Measurements from ENCODE around the gene USF1.
"Not testable (repeated sequence)": the region's sequence is repeated elsewhere in the genome, so short reads cannot be mapped to it uniquely, and the experiment has no call there.

The USF1 gene

GRCh38 chr1:161048949-161049722, 3.4 kb upstream of the USF1 start:
- DNase-seq (ENCODE audit: low read depth): no peak

GRCh38 chr1:161047436-161048420, 2.0 kb upstream of the USF1 start:
- DNase-seq (ENCODE audit: low read depth): no peak

GRCh38 chr1:161046605-161047228, 940 bp upstream of the USF1 start:
- DNase-seq (ENCODE audit: low read depth): no peak

GRCh38 chr1:161044908-161045735, 655 bp downstream of the USF1 start:
- DNase-seq (ENCODE audit: low read depth): peak; percentile 29

GRCh38 chr1:161044535-161044907, 1.3 kb downstream of the USF1 start:
- no peak for DNase-seq (ENCODE audit: low read depth)

- no peak for DNase-seq (ENCODE audit: low read depth)
Measured at GRCh38 chr1:161039546-161039945, 6.2 kb downstream of the USF1 start.

- DNase-seq (ENCODE audit: low read depth): no peak
Measured at GRCh38 chr1:161039154-161039545, 6.6 kb downstream of the USF1 start.

- DNase-seq (ENCODE audit: low read depth): peak; percentile 63
Measured at GRCh38 chr1:161038523-161039153, 7.1 kb downstream of the USF1 start, which contains the start of gene TSTD1. Gene TSTD1, minus strand, starts transcription at chr1:161038964. Its CDS starts 75 bp downstream, at chr1:161038889.

GRCh38 chr1:161037661-161038522, 7.9 kb downstream of the USF1 start:
- DNase-seq (ENCODE audit: low read depth): no peak

GRCh38 chr1:161033751-161034150, 12.0 kb downstream of the USF1 start:
- no peak for DNase-seq (ENCODE audit: low read depth)

GRCh38 chr1:161032409-161032808, 13.4 kb downstream of the USF1 start:
- no peak for DNase-seq (ENCODE audit: low read depth)

GRCh38 chr1:161031874-161032273, 13.9 kb downstream of the USF1 start:
- no peak for DNase-seq (ENCODE audit: low read depth)

GRCh38 chr1:161029466-161029865, 16.3 kb downstream of the USF1 start:
- not testable (repeated sequence) for DNase-seq (ENCODE audit: low read depth)

- not testable (repeated sequence) for DNase-seq (ENCODE audit: low read depth)
Measured at GRCh38 chr1:161026954-161027353, 18.8 kb downstream of the USF1 start.

GRCh38 chr1:161022432-161022831, 23.3 kb downstream of the USF1 start:
- not testable (repeated sequence) for DNase-seq (ENCODE audit: low read depth)

GRCh38 chr1:161021970-161022353, 23.8 kb downstream of the USF1 start:
- no peak for DNase-seq (ENCODE audit: low read depth)

GRCh38 chr1:161021165-161021969, 24.4 kb downstream of the USF1 start:
- peak; percentile 68 for DNase-seq (ENCODE audit: low read depth)

GRCh38 chr1:161020509-161021164, 25.1 kb downstream of the USF1 start, which contains the start of gene F11R:
Gene F11R, minus strand, starts transcription at chr1:161021152. Its CDS starts 79 bp downstream, at chr1:161021073.
- DNase-seq (ENCODE audit: low read depth): no peak

Measured in stimulated activated CD8-positive, alpha-beta memory T cell treated with anti-CD3 and anti-CD28 coated beads, Interleukin-15, amount 100 ng/mL, for 24 hours (primary cell).